GM10248 (cell line): ENCODE results near the gene NHERF1.

Experiments used
- CTCF ChIA-PET: fragments of 300-600 bp; sonication (Branson Sonifier 250); formaldehyde crosslinking; extraction: SDS; loops from one replicate; lab custom pipeline; 2021; ENCODE audit warnings: antibody characterized with exemption; lab: Yijun Ruan, JAX
- POLR2A ChIA-PET: fragments of 350-650 bp; sonication (Branson Sonifier 250); formaldehyde crosslinking; extraction: SDS; loops from one replicate; lab custom pipeline; 2020; ENCODE audit warnings: antibody characterized with exemption; lab: Yijun Ruan, JAX
- DNase-seq: peaks from one replicate; pipeline ENCODE4 v3.0.0; 2012; ENCODE audit errors: extremely low spot score
- TF ChIP-seq, protein P1 (sequence below): IDR thresholded peaks from 2 replicates; pipeline ENCODE4 v1.5.1; 2012; ENCODE audit warnings: mild to moderate bottlenecking, low read depth; ENCODE audit errors: extremely low read depth, missing control alignments, control extremely low read depth

The NHERF1 gene

GRCh38 chr17:74814453-74814852 lies 66.0 kb downstream of the NHERF1 start:
- TF ChIP-seq, protein P1, sequence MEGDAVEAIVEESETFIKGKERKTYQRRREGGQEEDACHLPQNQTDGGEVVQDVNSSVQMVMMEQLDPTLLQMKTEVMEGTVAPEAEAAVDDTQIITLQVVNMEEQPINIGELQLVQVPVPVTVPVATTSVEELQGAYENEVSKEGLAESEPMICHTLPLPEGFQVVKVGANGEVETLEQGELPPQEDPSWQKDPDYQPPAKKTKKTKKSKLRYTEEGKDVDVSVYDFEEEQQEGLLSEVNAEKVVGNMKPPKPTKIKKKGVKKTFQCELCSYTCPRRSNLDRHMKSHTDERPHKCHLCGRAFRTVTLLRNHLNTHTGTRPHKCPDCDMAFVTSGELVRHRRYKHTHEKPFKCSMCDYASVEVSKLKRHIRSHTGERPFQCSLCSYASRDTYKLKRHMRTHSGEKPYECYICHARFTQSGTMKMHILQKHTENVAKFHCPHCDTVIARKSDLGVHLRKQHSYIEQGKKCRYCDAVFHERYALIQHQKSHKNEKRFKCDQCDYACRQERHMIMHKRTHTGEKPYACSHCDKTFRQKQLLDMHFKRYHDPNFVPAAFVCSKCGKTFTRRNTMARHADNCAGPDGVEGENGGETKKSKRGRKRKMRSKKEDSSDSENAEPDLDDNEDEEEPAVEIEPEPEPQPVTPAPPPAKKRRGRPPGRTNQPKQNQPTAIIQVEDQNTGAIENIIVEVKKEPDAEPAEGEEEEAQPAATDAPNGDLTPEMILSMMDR = no peak
- ChIA-PET POLR2A (no interaction called here), CTCF (interaction anchor here (5.8 kb wide), 1 partner anchor 23 kb away, joined by 22 read pairs; no protein-coding TSS in a partner anchor)
- no peak for DNase-seq

GRCh38 chr17:74815067-74815466 lies 66.6 kb downstream of the NHERF1 start:
- DNase-seq = no peak
- CTCF ChIA-PET = interaction anchor here (5.8 kb wide), 1 partner anchor 24 kb away, joined by 22 read pairs; no protein-coding TSS in a partner anchor
- POLR2A ChIA-PET = no interaction called here
- TF ChIP-seq, protein P1 = no peak

DNA sequence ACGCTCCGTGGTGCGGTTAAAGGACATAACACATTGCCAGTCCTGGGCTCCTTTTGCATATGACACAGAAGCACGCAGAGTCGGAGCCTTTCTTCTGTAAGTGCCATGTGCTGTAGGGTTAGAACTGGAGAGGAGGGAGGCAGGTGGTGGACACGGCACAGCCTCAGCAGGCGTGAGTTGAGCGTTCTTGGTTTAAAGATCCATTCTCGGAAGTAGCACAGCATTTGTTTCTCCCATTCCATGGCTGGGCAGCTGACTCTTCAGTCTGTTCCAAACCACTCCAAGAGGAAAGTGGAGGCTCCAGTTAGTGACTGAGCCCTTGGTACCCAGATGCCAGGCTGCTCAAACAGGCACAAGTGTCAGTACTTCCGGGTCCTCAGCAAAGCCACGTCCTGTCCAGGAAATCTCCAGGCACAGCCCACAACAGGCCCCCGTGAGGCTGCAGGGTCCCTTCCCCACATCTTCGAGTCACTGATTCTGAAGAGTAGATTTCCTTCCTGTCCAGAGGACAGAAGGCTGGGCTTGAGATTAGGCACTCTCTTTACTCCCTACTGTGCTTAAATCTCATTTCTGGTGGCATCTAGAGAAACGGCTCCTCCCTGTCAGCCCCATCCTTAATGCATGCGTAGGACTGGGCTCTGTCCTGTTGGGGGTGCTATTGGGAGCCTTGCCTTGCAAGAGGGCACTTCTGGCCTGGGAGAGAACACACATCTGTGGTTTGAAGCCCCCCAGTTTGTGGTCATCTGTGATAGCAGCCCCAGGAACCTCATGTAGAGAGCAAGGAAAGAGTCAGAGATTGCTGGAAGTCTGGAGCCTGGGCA lies 67.3 kb downstream of the NHERF1 start:
- DNase-seq = no peak
- CTCF ChIA-PET = interaction anchor here (5.8 kb wide), 1 partner anchor 24 kb away, joined by 22 read pairs; no protein-coding TSS in a partner anchor
- TF ChIP-seq, protein P1 = no peak
- POLR2A ChIA-PET = no interaction called here

DNA sequence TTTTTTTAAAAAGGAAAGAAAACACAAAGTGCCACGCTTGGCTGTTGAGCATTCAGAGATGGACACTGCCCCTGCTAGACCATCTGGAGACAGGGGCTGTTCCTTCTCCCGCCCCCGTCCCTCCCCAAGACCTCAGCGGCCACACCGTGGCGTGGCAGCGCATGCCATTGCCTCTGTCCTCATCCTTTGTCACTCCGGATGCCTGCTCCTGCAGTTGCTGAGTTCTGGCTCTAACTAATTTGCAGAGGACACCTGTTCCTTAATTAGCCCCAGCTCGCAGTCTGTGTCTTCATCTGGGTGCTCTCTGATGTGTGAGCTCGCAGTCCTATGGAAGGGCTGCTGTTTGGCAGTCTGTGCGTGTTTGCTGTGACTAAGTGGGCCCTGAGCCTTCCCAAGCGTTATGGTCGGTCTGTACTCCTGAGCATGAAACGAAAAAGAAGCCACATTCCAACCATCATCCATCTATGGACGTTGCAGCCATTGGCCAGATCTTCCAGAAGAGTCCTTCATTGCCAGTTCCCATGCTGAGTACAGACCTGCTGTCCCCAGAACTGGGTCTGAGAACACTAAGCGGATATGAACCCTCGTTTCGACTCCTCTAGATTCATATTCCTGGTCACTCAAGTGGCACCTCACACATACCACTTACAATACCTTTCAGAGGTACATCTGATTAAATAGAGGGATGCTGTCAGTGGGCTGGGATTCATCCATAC lies 68.6 kb downstream of the NHERF1 start:
- CTCF ChIA-PET = interaction anchor here (0.9 kb wide), 1 partner anchor 48 kb away, joined by 3 read pairs; no protein-coding TSS in a partner anchor
- TF ChIP-seq, protein P1 = no peak
- DNase-seq = no peak
- POLR2A ChIA-PET = no interaction called here

GRCh38 chr17:74818291-74818938 lies 70.0 kb downstream of the NHERF1 start:
- DNase-seq = no peak
- TF ChIP-seq, protein P1 = no peak
- ChIA-PET POLR2A (interaction anchor here (0.6 kb wide), 1 partner anchor 895 kb away, joined by 7 read pairs; no protein-coding TSS in a partner anchor), CTCF (interaction anchor here (0.8 to 3.1 kb wide), 3 partner anchors 10 to 27 kb away, joined by 3 to 16 read pairs (median 3); no protein-coding TSS in a partner anchor)
